Measurements from ENCODE around the gene RNF113B.

Gene RNF113B

DNA sequence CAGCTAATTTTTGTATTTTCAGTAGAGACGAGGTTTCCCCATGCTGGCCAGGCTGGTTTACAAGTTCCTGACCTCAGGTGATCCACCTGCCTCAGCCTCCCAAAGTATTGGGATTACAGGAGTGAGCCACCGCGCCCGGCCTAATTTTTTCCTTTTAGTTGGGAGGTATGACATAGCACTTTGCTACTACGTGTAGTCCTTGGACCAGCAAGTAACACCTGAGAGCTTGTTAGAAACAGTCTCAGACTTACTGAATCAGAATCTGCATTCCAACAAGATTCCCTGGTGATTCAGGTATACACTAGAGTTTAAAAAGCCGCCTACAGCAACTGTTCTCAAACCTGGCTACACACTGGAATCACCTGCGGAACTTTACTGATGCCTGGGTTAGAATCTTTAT, 36.0 kb downstream of the RNF113B start:
- DNase-seq (ENCODE audit: low spot score): no peak

DNA sequence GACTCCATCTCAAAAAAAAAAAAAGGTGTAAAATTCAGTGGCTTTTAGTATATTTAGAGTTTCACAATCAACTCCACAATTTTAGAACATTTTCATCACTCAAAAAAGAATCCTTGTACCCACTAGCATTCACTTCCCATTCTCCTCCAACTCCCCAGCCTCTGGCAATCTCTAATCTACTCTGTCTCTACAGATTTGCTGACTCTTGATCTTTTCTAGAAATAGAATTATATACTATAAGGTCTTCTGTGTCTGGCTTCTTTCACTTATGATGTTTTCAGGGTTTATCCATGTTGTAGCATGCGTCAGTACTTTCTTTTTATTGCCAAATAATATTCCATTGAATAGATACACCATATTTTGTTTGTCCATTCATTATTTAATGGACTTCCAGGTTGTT, 42.2 kb downstream of the RNF113B start:
- no peak for DNase-seq (ENCODE audit: low spot score)

DNA sequence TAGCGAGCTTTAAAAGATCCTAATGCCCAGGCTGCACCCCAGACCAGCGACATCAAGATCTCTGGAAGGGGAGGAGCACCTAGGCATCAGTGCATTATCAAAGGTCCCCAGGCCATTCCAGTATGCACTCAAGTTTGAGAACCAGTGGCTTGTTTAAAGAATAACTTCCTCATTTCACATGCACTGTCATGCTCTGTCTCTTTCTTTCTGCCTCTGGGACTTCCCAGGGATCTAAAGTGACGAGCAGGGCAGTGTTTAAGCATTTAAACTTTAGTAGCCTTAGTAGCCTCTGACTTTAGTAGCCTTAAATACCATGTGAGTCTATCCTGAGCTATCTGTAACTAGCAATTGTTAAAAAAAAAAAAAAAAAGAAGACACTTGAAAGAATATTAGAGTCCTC, 43.1 kb downstream of the RNF113B start:
- no peak for DNase-seq (ENCODE audit: low spot score)

DNA sequence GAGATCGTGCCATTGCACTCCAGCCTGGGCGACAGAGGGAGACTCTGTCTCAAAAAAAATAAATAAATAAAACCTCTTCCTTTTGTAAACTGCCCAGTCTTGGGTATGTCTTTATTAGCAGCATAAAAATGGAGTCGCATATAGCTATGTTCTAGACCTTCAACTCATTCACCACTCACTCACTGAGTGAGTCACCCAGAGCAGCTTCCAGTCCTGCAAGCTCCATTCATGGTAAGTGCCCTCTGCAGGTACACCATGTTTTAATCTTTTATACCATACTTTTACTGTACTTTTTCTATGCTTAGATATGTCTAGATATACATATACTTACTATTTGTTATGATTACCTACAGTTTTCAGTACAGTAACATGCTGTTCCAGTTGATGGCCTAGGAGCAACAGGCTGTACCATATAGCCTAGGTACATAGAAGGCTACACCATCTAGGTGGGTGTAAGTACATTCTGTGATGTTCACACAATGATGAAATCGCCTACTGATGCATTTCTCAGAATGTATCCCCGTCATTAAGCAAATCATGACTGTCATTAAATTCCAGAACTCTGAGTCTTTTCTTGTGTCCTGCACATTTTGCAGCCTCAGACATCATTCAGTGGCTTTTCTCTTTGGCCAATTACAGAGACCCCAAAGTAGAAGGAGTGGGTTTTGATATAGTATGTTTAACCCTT, 47.9 kb downstream of the RNF113B start:
- no peak for DNase-seq (ENCODE audit: low spot score)

Measured in AG08395 (cell line).